Brain pericyte (primary cell): ENCODE results near the gene LTBP2.

Source experiments
- DNase-seq: peaks from one replicate; pipeline ENCODE4 v3.0.0-alpha.2; 2012; ENCODE audit warnings: low read depth, low spot score

LTBP2 gene

GRCh38 chr14:74571901-74572725, 39.9 kb downstream of the LTBP2 start:
- DNase-seq, result peak; percentile 86

DNA sequence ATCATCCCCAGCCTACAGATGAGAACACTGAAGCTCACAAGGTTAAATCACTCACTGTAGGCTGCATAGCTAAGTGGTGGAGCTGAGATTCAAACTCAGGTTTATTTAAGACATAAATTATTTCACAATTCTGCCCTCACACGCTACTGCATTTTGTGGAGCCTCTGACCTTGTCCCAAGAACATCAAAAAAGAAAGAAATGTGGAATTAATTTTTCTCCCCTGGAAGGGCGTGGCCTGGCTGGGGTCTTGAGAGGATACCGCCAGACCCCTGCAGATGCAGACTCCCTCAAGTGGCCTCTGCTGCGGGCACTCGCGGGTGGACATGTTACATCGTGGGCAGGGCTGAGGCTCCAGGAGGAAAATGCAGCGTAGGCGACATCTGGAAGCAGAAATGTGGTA, 40.6 kb downstream of the LTBP2 start:
- no peak for DNase-seq

DNA sequence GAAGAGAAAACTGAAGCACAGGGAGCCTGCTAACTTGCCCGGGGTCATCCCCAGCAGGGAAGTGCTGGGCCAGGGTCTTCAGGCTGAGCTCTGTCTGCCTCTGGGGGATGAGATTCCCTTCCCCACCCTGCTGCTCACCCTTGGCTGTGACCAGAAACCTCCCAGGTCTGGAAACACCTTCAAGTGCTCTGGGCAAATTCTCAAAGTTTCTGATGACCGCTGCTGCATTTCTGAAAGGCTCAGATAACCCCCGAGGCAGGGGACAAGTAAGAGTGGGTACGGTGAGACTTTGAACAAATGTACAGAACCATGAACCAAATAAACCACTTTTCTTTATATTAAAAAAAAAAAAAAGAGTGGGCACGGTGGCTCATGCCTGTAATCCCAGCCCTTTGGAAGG, 41.3 kb downstream of the LTBP2 start:
- no peak for DNase-seq

GRCh38 chr14:74569806-74570591, 42.0 kb downstream of the LTBP2 start:
- DNase-seq, result no peak

- no peak for DNase-seq
Observed at GRCh38 chr14:74569387-74569786, 42.6 kb downstream of the LTBP2 start.

- no peak for DNase-seq
Observed at GRCh38 chr14:74568911-74569310, 43.1 kb downstream of the LTBP2 start.

- no peak for DNase-seq
Observed at GRCh38 chr14:74568380-74568649, 43.7 kb downstream of the LTBP2 start.

- DNase-seq, result no peak
Observed at GRCh38 chr14:74567646-74568379, 44.2 kb downstream of the LTBP2 start.

- DNase-seq, result no peak
Observed at GRCh38 chr14:74567219-74567618, 44.8 kb downstream of the LTBP2 start.

DNA sequence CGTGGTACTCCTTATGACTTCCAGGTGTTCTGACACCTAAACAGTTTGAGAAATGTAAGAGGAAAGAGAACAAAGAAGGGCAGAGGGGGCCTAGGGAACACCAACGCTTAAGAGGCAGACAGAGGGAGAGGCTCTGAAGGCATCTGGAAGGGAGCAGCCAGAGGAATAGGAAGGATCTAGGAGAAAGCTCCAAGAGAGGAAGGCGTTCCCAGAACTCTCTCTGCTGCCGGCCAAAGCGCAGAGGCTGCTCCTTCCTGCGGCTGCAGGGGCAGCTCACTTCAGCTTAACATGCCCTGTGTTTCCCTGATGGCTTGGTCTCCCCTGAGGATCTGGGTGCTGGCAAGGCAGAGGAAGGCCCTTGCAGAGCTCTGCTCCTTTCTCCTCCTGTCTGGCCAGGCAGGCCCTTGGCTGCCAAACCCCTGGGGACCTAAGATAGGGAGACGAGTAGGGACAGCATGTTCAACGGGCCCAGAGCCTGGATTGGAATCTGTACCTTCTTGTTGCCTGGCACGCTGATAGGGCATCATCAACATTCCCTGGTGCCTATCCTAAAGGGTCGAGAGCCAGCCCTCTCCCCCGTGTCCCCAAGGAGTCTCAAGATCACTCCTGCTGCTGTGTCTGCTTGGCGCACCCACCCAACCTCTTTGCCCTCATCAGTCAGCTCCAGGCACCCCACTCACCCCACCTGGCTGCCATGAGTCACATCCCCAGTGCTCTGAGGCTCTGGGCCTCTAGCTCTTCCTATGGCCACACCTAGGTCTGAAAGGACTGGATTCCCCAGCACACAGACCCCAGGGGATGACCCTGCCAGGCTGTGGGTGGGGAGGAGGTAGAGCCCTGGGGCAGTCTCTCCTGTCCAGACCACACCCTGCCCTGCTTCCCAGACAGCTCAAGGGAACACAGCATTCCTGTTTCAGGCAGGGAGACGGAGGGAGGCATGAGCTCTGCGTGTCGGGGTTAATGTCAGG, 45.6 kb downstream of the LTBP2 start:
- no peak for DNase-seq

- DNase-seq, result no peak
Observed at GRCh38 chr14:74563586-74564159, 48.4 kb downstream of the LTBP2 start.

GRCh38 chr14:74563233-74563585, 48.8 kb downstream of the LTBP2 start:
- peak; percentile 94 for DNase-seq

DNA sequence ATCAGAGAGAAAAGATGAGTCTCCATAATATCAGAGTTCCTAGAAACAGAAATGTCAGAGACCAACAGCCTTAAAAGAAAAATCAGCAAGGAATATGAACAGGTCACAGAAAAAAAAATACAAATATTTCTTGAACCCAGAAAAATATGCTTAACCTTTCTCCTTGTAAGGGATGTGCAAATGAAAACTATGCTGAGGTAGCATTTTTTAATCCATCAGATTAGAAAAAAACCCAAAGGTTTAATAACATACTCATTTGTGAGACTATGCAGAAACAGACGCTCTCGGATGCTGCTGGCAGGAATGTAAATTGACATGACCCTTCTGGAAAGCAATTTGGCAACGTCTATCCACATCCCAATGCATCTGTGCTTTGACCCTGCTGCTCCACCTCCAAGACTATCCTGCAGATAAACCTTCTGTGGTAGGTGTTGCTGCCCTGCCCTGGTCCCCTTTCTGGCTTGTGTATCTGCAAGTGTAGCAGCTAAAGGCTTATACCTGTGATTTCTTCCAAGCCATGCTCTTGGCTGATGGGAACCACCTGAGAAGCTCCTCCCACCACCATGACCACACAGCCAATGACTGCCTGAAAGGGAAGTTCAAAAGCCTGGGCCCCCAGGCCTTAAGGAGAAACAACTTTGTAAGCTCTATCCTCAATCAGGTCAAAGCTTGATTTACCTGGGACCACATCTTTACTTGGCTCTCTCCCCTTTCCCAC, 49.4 kb downstream of the LTBP2 start:
- no peak for DNase-seq

DNA sequence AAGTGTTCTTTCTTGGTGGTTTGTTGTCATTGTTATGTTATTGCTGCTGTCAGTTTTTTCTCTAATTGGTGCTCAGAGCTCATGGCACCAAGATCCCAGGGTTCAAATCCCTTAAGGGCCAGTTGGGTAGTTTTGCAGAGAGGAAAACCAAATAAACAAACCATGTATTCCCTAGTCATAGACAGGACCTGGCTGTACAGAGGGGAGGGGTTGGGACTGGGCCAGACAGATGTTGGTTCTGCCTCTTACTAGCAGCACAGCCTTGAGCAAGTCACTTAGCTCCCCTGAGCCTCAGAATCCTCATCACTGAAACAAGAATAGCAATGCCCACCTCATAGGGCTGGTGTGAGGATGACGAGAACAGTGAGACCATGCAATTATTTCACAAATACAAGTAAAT, 53.4 kb downstream of the LTBP2 start:
- DNase-seq, result peak; percentile 65

DNA sequence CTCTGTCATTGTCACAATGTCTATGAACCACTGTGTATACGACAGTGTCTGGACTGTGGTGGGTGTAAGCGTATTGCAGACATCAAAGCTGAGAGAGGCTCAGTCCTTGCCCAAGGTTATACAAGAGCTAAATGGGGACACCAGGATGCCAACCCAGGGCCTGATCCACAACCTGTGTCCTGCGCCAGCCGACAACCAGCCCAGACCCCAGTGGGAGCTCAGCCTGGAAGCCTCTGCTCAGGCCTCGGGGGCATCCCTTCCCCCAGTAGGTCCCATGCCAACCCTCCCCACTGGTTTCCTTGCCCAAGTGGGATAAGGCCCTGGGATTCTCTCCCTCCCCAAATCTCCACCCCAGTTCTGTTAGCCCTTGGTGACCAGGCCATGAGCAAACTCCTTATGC, 54.3 kb downstream of the LTBP2 start:
- no peak for DNase-seq

- DNase-seq, result no peak
Observed at GRCh38 chr14:74555476-74556050, 56.5 kb downstream of the LTBP2 start.

- DNase-seq, result no peak
Observed at GRCh38 chr14:74554742-74555362, 57.2 kb downstream of the LTBP2 start.

- no peak for DNase-seq
Observed at GRCh38 chr14:74552623-74553022, 59.4 kb downstream of the LTBP2 start.
